Mammary microvascular endothelial cell (primary cell): Measurements from ENCODE around the gene PCBP2. TPM values are rescaled to one million over a fixed set of nuclear protein-coding genes. Genes with fewer than 3 reads are reported as not detected.

Source experiments
- total RNA-seq: library from RNA; depleted of rRNA; stranded (reverse); fragments of >200 nt; gene quantifications from 2 replicates; pipeline ENCODE4 v1.2.3, GENCODE V29; 2015

Gene PCBP2
- total RNA-seq, result 203 and 218 TPM in 2 replicates

GRCh38 chr12:53451661-53452158 is at the start of gene PCBP2:
PCBP2 (plus strand) TSS chr12:53452102; CDS start chr12:53454801, 2,699 bp downstream.

DNA sequence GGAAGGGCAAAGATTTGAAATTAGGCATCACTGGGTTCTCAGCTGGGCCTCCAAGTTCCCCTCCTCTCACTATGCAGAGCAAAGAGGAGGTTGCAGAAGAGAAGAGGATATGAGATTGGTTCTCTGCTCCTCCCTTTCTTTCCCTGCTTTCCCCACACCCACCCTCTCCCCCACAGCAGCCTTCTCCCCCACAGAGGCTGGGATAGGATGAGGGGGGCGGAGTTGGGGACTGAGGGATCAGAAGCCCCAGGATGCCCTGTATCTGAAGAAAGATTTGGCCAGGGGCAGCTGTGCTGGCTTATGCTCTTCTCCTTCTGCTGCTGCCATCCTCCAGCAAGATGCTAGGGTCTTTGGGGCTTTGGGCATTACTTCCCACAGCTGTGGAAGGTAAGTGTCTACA is 28.3 kb upstream of the PCBP2 start, which contains the start of gene AMHR2:
Gene AMHR2 (plus strand): TSS at position 259 of the 400 bp plus-strand sequence. CDS start 80 bp downstream, at position 339.

GRCh38 chr12:53441040-53441833 is 10.7 kb upstream of the PCBP2 start, which contains the start of gene PRR13:
PRR13 (plus strand) TSS chr12:53441734; CDS start chr12:53442715, 981 bp downstream.

GRCh38 chr12:53499266-53500141 is 47.6 kb downstream of the PCBP2 start, which contains the start of gene MAP3K12:
MAP3K12 (minus strand) TSS chr12:53499458; CDS start chr12:53487391, 12,067 bp downstream.

DNA sequence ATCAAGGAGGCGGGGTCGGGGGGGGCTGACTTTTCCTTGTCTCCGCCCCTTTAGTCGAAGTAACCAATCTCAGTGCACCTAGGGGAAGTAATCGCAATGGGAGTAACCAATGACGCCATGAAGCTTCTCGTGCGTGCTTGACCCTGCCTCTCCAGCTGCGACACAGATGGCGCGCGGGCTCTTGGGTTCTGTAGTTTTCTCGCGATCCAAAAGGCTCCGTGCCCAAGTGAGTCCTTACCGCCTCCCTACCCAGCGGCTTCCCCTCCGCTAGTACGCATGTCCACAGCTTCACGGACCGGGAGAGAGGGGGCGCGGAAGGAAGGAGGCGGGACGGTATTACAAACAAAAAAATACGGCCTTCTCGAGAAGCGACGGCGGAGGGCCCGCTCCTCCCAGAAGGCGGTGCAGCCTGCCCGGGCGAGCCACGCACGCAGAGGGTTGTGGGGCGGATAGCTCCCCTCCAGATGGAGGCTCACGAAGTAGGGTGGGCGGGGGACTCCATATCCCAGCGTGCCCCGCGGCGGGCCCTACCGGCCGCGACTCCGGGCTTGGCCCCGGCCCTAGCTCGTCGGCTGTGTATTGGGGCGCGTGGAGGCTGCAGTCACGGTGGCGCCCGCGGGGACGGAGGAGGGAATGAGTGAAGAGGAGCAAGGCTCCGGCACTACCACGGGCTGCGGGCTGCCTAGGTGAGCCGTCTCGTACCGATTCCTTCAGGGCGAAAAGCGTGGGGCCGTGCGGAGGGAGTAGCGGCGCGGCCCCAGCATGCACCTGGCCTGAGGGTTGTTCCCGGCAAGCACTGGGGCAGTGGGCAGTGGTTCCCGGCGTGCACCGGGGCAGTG is 49.1 kb downstream of the PCBP2 start, which contains the start of gene TARBP2:
Gene TARBP2 (plus strand): TSS at position 508 of the 839 bp plus-strand sequence. CDS start 126 bp downstream, at position 634.

GRCh38 chr12:53506881-53507602 is 55.1 kb downstream of the PCBP2 start, which contains the start of gene NPFF:
NPFF (minus strand) TSS chr12:53507484; CDS start chr12:53507474, 10 bp downstream.

Other genes with a start within 250 kb of the PCBP2 start
- 0.30 and 0.80 TPM in 2 replicates for gene ITGB7, start 244.9 kb upstream of the PCBP2 start, total RNA-seq
- gene RARG, start 219.9 kb upstream of the PCBP2 start, total RNA-seq, result 81.5 and 84.3 TPM in 2 replicates
- gene ESPL1, start 183.8 kb upstream of the PCBP2 start, total RNA-seq, result 14.8 and 22.2 TPM in 2 replicates
- 384 and 454 TPM in 2 replicates for gene PFDN5, start 156.6 kb upstream of the PCBP2 start, total RNA-seq
- gene MYG1, start 152.4 kb upstream of the PCBP2 start, total RNA-seq, result 41.8 and 63.4 TPM in 2 replicates
- 59.6 and 69.6 TPM in 2 replicates for gene AAAS, start 130.5 kb upstream of the PCBP2 start, total RNA-seq
- 0.13 TPM in 1 of 2 replicates, not detected in the other for gene SP7, start 115.7 kb upstream of the PCBP2 start, total RNA-seq
- 27.6 and 28.9 TPM in 2 replicates for gene SP1, start 71.9 kb upstream of the PCBP2 start, total RNA-seq
- gene AMHR2, start 28.2 kb upstream of the PCBP2 start, total RNA-seq, result not detected in 2 replicates
- gene PRR13, start 10.4 kb upstream of the PCBP2 start, total RNA-seq, result 76.1 and 115 TPM in 2 replicates
- 5.8 and 6.9 TPM in 2 replicates for gene MAP3K12, start 47.4 kb downstream of the PCBP2 start, total RNA-seq
- 43.9 and 45.5 TPM in 2 replicates for gene TARBP2, start 49.2 kb downstream of the PCBP2 start, total RNA-seq
- not detected in 2 replicates for gene NPFF, start 55.4 kb downstream of the PCBP2 start, total RNA-seq
- 16.0 and 18.7 TPM in 2 replicates for gene ATF7, start 174.3 kb downstream of the PCBP2 start, total RNA-seq
- gene ATP5MC2, start 224.0 kb downstream of the PCBP2 start, total RNA-seq, result 426 and 518 TPM in 2 replicates